HG03159 (cell line): ENCODE results near the gene SUN1.

Experiments
- ATAC-seq: cut with Tn5 transposase; IDR thresholded peaks from one replicate; pipeline ENCODE4 v1.9.1; 2021; ENCODE audit warnings: mild to moderate bottlenecking, moderate library complexity; ENCODE audit not compliant: unreplicated experiment

Gene SUN1

GRCh38 chr7:888081-889024 is 56.1 kb downstream of the SUN1 start:
- no peak for ATAC-seq

DNA sequence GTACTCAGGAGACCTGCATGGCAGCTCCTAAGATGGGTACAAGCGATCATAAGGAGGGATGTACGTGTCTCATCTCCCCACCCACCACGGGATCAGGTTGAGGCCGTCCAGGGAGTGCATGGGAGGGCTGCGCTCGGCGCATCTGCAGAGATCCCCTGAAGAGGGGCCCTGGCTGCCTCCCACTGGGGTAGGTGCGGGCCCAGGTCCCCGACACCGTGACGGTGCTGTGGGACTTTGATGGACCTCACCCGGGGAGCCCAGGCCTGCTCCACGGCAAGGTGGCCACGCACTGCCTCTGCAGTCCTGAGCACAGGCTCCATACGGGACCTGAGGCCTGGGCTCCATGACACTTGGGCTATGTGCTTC is 56.7 kb downstream of the SUN1 start:
- ATAC-seq = no peak

DNA sequence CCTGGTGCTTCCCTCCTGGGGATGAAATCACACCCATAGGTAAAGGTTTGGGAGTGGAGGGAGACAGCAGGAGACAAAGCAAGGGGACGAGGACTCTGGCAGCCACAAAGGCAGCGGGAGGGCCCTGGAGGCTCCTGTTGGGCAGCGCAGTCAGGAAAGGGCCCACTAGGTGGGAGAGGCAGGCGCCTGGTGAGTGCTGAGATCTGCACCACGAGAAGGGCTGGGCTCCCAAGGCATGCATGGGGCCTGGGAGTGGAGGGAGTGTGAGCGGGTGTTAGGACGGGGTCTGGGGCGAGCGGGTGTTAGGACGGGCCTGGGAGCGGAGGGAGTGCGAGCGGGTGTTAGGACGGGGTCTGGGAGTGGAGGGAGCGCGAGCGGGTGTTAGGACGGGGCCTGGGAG is 57.1 kb downstream of the SUN1 start:
- no peak for ATAC-seq

DNA sequence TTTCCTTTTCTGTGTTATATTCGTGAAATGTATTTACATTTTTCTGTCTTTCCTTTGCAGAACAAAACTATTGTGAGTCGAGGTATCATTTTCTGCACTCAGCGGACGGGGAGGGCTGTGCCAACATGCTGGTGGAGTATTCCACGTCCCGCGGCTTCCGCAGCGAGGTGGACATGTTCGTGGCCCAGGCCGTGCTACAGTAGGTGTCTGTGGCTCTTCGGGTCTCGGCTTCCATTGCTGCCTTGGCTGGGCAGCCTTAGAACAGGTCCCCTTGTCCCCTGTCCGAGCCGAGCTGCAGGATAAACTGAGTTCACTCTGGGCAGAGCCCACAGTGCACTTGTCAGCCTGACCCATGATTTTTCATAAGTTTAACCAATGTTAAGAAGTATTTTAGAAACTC is 58.6 kb downstream of the SUN1 start:
- no peak for ATAC-seq

- ATAC-seq = no peak
Observed at GRCh38 chr7:891291-891690, 59.0 kb downstream of the SUN1 start.

- ATAC-seq = no peak
Observed at GRCh38 chr7:891805-892204, 59.5 kb downstream of the SUN1 start.

- ATAC-seq = no peak
Observed at GRCh38 chr7:892648-893593, 60.6 kb downstream of the SUN1 start.

DNA sequence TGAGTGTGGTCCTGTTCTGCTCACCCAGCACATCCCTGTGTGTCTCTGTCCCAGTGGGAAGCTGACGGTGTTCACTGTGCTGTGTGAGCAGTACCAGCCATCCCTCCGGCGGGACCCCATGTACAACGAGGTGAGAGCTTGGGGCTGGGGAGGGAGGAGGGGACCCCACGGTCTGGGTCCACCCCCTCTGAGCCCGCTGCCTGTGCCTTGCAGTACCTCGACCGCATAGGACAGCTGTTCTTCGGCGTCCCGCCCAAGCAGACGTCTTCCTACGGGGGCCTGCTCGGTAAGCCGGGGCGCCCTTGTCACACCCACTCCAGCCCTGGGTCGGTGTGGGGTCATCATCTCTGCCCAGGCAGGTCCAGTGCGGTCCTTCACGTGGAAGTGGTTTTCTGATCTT is 61.4 kb downstream of the SUN1 start:
- ATAC-seq = no peak

GRCh38 chr7:894164-894867 is 62.0 kb downstream of the SUN1 start:
- ATAC-seq = no peak

- no peak for ATAC-seq
Observed at GRCh38 chr7:894927-895450, 62.7 kb downstream of the SUN1 start.

GRCh38 chr7:895451-896052 is 63.3 kb downstream of the SUN1 start:
- ATAC-seq = no peak

- ATAC-seq = no peak
Observed at GRCh38 chr7:896346-897075, 64.2 kb downstream of the SUN1 start.

- ATAC-seq = no peak
Observed at GRCh38 chr7:897086-897485, 64.8 kb downstream of the SUN1 start.

DNA sequence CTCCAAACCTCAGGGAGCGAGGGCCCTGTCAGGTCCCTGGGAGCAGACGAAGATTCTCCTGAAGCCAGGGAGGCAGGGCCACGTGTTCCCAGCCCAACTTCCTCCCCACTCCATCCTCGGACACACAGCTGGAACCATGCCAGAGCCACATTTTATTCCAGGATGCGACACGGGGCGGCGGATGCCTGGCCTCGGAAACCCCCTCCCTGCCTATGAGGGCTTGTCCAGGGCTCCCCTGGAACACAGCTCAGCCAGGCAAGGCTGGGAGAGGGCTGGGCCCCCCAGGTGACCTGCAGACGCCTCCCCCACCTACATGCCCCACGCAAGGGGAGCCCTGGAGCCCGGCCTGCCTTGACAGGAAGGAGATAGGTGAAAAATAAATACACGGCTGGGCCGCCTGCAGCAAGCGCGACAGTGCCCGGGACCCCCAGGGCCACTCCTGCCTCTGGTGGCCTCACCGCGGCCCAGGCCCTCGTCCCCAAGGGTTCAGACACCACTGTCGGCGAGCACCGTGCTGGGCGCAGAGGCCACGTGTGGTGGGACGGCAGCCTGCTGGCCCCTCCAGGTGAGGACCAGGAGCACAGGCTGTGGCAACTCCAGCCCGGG is 65.6 kb downstream of the SUN1 start:
- no peak for ATAC-seq

GRCh38 chr7:898460-898854 is 66.2 kb downstream of the SUN1 start:
- no peak for ATAC-seq

- no peak for ATAC-seq
Observed at GRCh38 chr7:898855-899681, 66.8 kb downstream of the SUN1 start.

GRCh38 chr7:899806-900205 is 67.5 kb downstream of the SUN1 start:
- ATAC-seq = no peak

DNA sequence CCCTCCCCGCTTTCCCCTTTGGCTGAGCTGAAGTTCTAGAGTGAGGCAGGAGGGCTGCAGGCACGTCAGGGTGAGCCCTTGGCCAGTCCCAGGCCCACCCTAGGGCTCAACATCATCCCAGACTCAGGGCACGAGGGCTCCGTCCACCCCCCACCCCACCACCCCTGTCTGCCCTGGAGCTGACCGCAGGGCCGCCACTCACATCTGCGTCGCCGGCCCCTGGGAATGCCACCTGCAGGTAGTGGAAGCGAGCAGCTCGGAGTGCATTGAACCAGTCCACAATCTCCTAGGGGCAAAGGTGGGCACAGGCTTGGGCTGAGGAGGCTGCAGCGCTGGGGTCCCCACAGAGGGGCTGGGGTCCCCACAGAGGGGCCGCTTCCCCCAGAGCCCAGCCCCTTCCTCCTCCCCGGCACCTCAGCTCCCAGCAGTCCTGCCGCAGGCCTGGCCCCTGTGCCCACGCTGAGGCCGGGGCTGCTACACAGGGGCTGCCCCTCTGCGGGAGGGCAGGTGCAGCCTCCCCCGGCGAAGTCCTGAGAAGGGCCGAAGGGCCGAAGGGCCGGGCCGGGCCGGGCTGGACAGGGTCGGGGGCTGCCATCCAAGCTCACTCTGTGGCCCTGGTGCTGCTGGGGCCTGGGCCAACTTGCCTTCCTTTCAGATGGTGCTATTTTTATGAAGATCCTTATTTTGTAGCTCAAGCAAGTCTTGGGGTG is 68.2 kb downstream of the SUN1 start:
- ATAC-seq = no peak
